ENCODE measurements around the gene HS3ST5. TPM values are rescaled to one million over a fixed set of nuclear protein-coding genes. Genes with fewer than 3 reads are reported as not detected.

HS3ST5 gene
- total and polyA plus RNA-seq, 2 experiments from 2014 or later = not detected

DNA sequence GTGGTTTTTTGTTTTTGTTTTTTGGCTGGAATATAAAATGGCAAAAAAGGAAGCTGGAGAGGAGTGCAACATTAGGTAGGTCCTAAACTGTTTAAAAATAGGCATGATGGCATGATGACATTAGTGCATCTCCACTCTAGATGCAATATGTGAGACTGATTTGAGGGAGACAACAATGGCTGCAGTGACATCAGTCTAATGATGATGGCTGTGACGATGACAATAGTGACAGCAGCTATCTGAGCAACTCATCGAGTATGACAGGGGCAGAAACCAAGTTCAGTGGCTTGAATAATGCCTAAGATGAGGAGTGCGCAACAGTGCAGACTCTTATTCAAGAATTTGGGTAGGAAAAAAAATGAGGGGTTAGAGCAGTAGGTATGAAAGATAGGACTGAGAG lies 82.0 kb downstream of the HS3ST5 start:
- TF ChIP-seq EZH2 (IDR thresholded peaks at IDR 0.05; ENCODE audit: insufficient read depth, poor library complexity, severe bottlenecking) (no peak), EZH2phosphoT487 (IDR thresholded peaks at IDR 0.05; ENCODE audit: insufficient read depth, low read depth) (no peak)
- Histone ChIP-seq H2AFZ (no peak overlapping the region), H3K9ac (no peak overlapping the region), H3K9me3 (ENCODE audit: low read depth) (no peaks in the 10 kb centered on the region), H3F3A (ENCODE audit: insufficient read depth) (no peaks in the 10 kb centered on the region), H3K27me3 (replicated peaks; ENCODE audit: insufficient read depth) (no peaks in the 10 kb centered on the region), H3K4me3 (no peak overlapping the region), H3K27ac (no peak overlapping the region), H3K4me2 (ENCODE audit: unreplicated experiment) (no peak overlapping the region), H3K36me3 (ENCODE audit: low read depth) (no peaks in the 10 kb centered on the region), H3K79me2 (ENCODE audit: insufficient read depth) (no peaks in the 10 kb centered on the region), H4K20me1 (ENCODE audit: insufficient read depth) (no peaks in the 10 kb centered on the region), H3K9me2 (ENCODE audit: insufficient read depth) (no peaks in the 10 kb centered on the region), H3K4me1 (ENCODE audit: insufficient read depth) (no peaks in the 10 kb centered on the region)
- no peak for DNase-seq
- 33 to 38% methylated on average over 3 of the region's 3 CpGs for WGBS, 2 experiments (ENCODE audit: low coverage in 1 of 2, low lambda C conversion rate in 2 of 2, missing lambda C conversion rate in 2 of 2)
- in situ Hi-C loops (cut with MboI) = no loop called here

DNA sequence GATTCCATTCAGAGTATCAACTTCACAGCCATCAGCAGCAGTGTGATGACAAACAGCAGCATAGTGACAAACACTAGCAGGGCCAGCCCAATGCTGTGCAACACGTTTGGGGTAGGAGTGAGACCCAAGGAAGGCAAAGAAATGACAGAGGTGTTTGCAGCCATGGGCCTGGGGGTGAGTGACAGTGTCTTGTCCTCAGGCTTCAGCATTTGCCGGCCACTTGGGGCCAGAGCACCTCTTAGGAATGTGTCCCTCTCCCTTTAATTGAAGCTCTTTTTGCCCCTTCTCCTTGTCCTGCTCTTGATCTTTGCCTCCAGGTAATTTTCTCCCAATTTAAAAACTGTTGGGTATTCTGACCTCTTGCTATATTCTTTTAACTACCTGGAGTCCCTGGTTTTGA lies 84.4 kb downstream of the HS3ST5 start:
- H3K4me2 ChIP-seq (ENCODE audit: unreplicated experiment) = no peak overlapping the region
- no peak overlapping the region for H3K27ac ChIP-seq
- H2AFZ ChIP-seq = no peak overlapping the region
- H3K27me3 ChIP-seq (replicated peaks; ENCODE audit: insufficient read depth) = no peaks in the 10 kb centered on the region
- no peak for DNase-seq
- H3K36me3 ChIP-seq (ENCODE audit: low read depth) = no peaks in the 10 kb centered on the region
- TF ChIP-seq EZH2phosphoT487 (IDR thresholded peaks at IDR 0.05; ENCODE audit: insufficient read depth, low read depth) (no peak), EZH2 (IDR thresholded peaks at IDR 0.05; ENCODE audit: insufficient read depth, poor library complexity, severe bottlenecking) (no peak)
- no peaks in the 10 kb centered on the region for H3K9me3 ChIP-seq (ENCODE audit: low read depth)
- H3K4me1 ChIP-seq (ENCODE audit: insufficient read depth) = no peaks in the 10 kb centered on the region
- no peaks in the 10 kb centered on the region for H4K20me1 ChIP-seq (ENCODE audit: insufficient read depth)
- H3F3A ChIP-seq (ENCODE audit: insufficient read depth) = no peaks in the 10 kb centered on the region
- no peaks in the 10 kb centered on the region for H3K9me2 ChIP-seq (ENCODE audit: insufficient read depth)
- WGBS, 2 experiments (ENCODE audit: low coverage in 1 of 2, low lambda C conversion rate in 2 of 2, missing lambda C conversion rate in 2 of 2) = 29 to 31% methylated on average over 2 of the region's 2 CpGs
- in situ Hi-C loops (cut with MboI) = no loop called here
- H3K4me3 ChIP-seq = no peak overlapping the region
- no peaks in the 10 kb centered on the region for H3K79me2 ChIP-seq (ENCODE audit: insufficient read depth)
- no peak overlapping the region for H3K9ac ChIP-seq

DNA sequence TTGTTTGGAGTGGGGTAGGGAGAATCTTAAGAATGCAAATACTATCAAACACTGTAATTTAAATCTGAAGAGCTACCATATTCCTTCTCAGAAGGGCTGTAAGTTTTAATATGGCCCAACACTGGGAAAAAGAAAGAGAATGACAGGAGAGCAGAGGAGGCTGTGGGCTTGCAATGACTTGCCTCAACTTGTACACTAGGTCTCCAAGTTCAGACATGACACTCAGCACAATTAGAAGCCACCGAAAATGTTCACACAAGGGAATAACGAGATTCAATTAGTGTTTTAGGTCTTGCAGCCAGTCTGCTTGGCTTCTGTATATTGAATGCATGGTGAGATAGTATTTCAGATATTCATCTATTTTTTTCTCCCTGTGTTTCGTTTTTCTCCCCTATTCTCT lies 89.4 kb downstream of the HS3ST5 start:
- WGBS, 2 experiments (ENCODE audit: low coverage in 1 of 2, low lambda C conversion rate in 2 of 2, missing lambda C conversion rate in 2 of 2) = 16 to 18% methylated on average over 3 of the region's 3 CpGs
- no peaks in the 10 kb centered on the region for H3K36me3 ChIP-seq (ENCODE audit: low read depth)
- H2AFZ ChIP-seq = no peak overlapping the region
- H3K4me3 ChIP-seq = no peak overlapping the region
- H3F3A ChIP-seq (ENCODE audit: insufficient read depth) = no peaks in the 10 kb centered on the region
- TF ChIP-seq EZH2phosphoT487 (IDR thresholded peaks at IDR 0.05; ENCODE audit: insufficient read depth, low read depth) = no peak
- no peak for TF ChIP-seq EZH2 (IDR thresholded peaks at IDR 0.05; ENCODE audit: insufficient read depth, poor library complexity, severe bottlenecking)
- H3K4me1 ChIP-seq (ENCODE audit: insufficient read depth) = no peaks in the 10 kb centered on the region
- no peak for DNase-seq
- no peak overlapping the region for H3K27ac ChIP-seq
- H3K27me3 ChIP-seq (replicated peaks; ENCODE audit: insufficient read depth) = no peaks in the 10 kb centered on the region
- no peaks in the 10 kb centered on the region for H3K9me3 ChIP-seq (ENCODE audit: low read depth)
- no peak overlapping the region for H3K9ac ChIP-seq
- H3K9me2 ChIP-seq (ENCODE audit: insufficient read depth) = no peaks in the 10 kb centered on the region
- in situ Hi-C loops (cut with MboI) = no loop called here
- no peaks in the 10 kb centered on the region for H3K79me2 ChIP-seq (ENCODE audit: insufficient read depth)
- no peak overlapping the region for H3K4me2 ChIP-seq (ENCODE audit: unreplicated experiment)
- H4K20me1 ChIP-seq (ENCODE audit: insufficient read depth) = no peaks in the 10 kb centered on the region

DNA sequence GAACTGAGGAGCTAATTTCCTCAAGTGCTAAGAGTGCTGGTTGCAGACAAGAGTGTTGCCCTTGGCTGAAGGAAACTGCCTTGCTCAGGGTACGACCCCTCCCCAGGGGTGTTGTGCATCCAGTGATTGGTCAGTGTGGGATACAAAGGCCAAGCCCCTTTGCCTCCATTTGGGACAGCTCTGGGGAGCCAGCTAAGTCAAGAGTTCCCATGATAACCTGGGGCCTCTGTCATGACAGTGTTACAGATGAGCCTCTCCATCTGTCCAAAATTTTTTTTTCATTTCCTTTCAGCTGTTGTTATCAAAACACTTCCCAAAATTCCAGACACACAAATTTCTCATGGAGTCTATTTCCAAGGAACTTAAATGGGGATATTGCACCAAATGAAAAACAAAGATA lies 93.3 kb downstream of the HS3ST5 start:
- WGBS, 2 experiments (ENCODE audit: low coverage in 1 of 2, low lambda C conversion rate in 2 of 2, missing lambda C conversion rate in 2 of 2) = 9 to 25% methylated on average over 1 of the region's 1 CpG
- H3K9me3 ChIP-seq (ENCODE audit: low read depth) = no peaks in the 10 kb centered on the region
- H3K4me2 ChIP-seq (ENCODE audit: unreplicated experiment) = no peak overlapping the region

DNA sequence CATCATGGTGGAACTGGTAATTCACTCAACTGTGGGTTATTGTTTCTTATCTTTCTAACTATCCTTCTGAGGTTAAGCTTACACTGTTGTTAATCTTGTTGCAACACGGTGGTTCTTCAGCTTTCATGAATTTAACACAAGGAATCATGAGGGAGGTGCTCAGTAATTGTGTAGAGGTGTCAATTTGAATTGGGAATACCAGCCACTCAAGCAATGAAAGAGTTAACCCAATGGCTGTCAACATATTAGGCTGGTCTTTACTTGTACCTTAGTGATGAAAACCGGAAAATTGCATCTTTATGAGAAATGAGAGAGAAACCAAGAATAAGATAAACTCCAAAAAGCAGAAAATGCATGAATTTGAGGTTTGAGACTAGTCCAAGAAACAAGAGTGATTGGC lies 95.7 kb downstream of the HS3ST5 start:
- H3K27me3 ChIP-seq (replicated peaks; ENCODE audit: insufficient read depth) = no peaks in the 10 kb centered on the region
- no peaks in the 10 kb centered on the region for H3K79me2 ChIP-seq (ENCODE audit: insufficient read depth)
- no peak for DNase-seq
- no peaks in the 10 kb centered on the region for H3K9me2 ChIP-seq (ENCODE audit: insufficient read depth)
- WGBS, 2 experiments (ENCODE audit: low coverage in 1 of 2, low lambda C conversion rate in 2 of 2, missing lambda C conversion rate in 2 of 2) = 3 to 8% methylated on average over 2 of the region's 2 CpGs
- no peak overlapping the region for H2AFZ ChIP-seq
- no peak overlapping the region for H3K27ac ChIP-seq
- in situ Hi-C loops (cut with MboI) = no loop called here
- no peak overlapping the region for H3K9ac ChIP-seq
- H3K9me3 ChIP-seq (ENCODE audit: low read depth) = no peaks in the 10 kb centered on the region
- no peaks in the 10 kb centered on the region for H3K36me3 ChIP-seq (ENCODE audit: low read depth)
- no peaks in the 10 kb centered on the region for H3F3A ChIP-seq (ENCODE audit: insufficient read depth)
- no peak overlapping the region for H3K4me3 ChIP-seq
- H3K4me2 ChIP-seq (ENCODE audit: unreplicated experiment) = no peak overlapping the region
- no peaks in the 10 kb centered on the region for H3K4me1 ChIP-seq (ENCODE audit: insufficient read depth)
- no peaks in the 10 kb centered on the region for H4K20me1 ChIP-seq (ENCODE audit: insufficient read depth)
- TF ChIP-seq EZH2 (IDR thresholded peaks at IDR 0.05; ENCODE audit: insufficient read depth, poor library complexity, severe bottlenecking) (no peak), EZH2phosphoT487 (IDR thresholded peaks at IDR 0.05; ENCODE audit: insufficient read depth, low read depth) (no peak)

More for the DNA sequence above, 93.3 kb downstream of the HS3ST5 start:
- Histone ChIP-seq H3K36me3 (ENCODE audit: low read depth) (no peaks in the 10 kb centered on the region), H4K20me1 (ENCODE audit: insufficient read depth) (no peaks in the 10 kb centered on the region), H2AFZ (no peak overlapping the region), H3K27me3 (replicated peaks; ENCODE audit: insufficient read depth) (no peaks in the 10 kb centered on the region), H3K27ac (no peak overlapping the region), H3K79me2 (ENCODE audit: insufficient read depth) (no peaks in the 10 kb centered on the region), H3K9ac (no peak overlapping the region), H3F3A (ENCODE audit: insufficient read depth) (no peaks in the 10 kb centered on the region), H3K4me3 (no peak overlapping the region), H3K9me2 (ENCODE audit: insufficient read depth) (no peaks in the 10 kb centered on the region), H3K4me1 (ENCODE audit: insufficient read depth) (no peaks in the 10 kb centered on the region)
- no peak for TF ChIP-seq EZH2phosphoT487 (IDR thresholded peaks at IDR 0.05; ENCODE audit: insufficient read depth, low read depth)
- TF ChIP-seq EZH2 (IDR thresholded peaks at IDR 0.05; ENCODE audit: insufficient read depth, poor library complexity, severe bottlenecking) = no peak
- DNase-seq = no peak
- in situ Hi-C loops (cut with MboI) = no loop called here

All from GM23248 (cell line).